Chondrocyte (in vitro differentiated cells): Measurements from ENCODE around the gene CLDN22. TPM values are rescaled to one million over a fixed set of nuclear protein-coding genes. Genes with fewer than 3 reads are reported as not detected.
"Not testable (repeated sequence)": the region's sequence is repeated elsewhere in the genome, so short reads cannot be mapped to it uniquely, and the experiment has no call there.

Experiments
- DNase-seq: peaks from one replicate; pipeline ENCODE4 v3.0.0; 2021; ENCODE audit warnings: mixed read lengths, low spot score
- H3K27ac Mint-ChIP-seq: one replicate; pipeline ENCODE4 v1.8.0; 2021; ENCODE audit warnings: mild to moderate bottlenecking, moderate library complexity, mixed read lengths; ENCODE audit not compliant: unreplicated experiment
- H3K27me3 Mint-ChIP-seq: 2 replicates; pipeline ENCODE4 v1.8.0; 2021; ENCODE audit warnings: low read depth, mixed read lengths
- H3K36me3 Mint-ChIP-seq: 2 replicates; pipeline ENCODE4 v1.8.0; 2021; ENCODE audit warnings: low read depth, mixed read lengths
- H3K4me1 Mint-ChIP-seq: 2 replicates; pipeline ENCODE4 v1.8.0; 2021; ENCODE audit warnings: low read depth, mild to moderate bottlenecking, mixed read lengths
- H3K4me3 Mint-ChIP-seq: one replicate; pipeline ENCODE4 v1.8.0; 2021; ENCODE audit warnings: mild to moderate bottlenecking, moderate library complexity, mixed read lengths; ENCODE audit not compliant: unreplicated experiment
- H3K9me3 Mint-ChIP-seq: 2 replicates; pipeline ENCODE4 v1.8.0; 2021; ENCODE audit warnings: low read depth, mixed read lengths
- total RNA-seq: library from RNA; stranded (reverse); gene quantifications from 3 replicates; pipeline ENCODE4 v1.2.1, GENCODE V29; 2021
- TF ChIP-seq, protein P1 (sequence below): fragments of 200-600 bp; sonication (generic); IDR thresholded peaks from 2 replicates; pipeline ENCODE4 v1.5.0; 2021; ENCODE audit warnings: antibody characterized with exemption, mild to moderate bottlenecking, moderate library complexity

The CLDN22 gene
- total RNA-seq, 1 donor from 2014 or later = not detected

GRCh38 chr4:183326853-183327252 is 6.8 kb upstream of the CLDN22 start:
- DNase-seq = no peak
- Mint-ChIP-seq H3K9me3 (peaks cover 13% of the 10 kb centered on the region), H3K4me1 (peaks cover 35% of the 10 kb centered on the region), H3K4me3 (no peak overlapping the region), H3K27ac (no peak overlapping the region), H3K36me3 (peaks cover 3% of the 10 kb centered on the region), H3K27me3 (no peaks in the 10 kb centered on the region)
- TF ChIP-seq, protein P1, sequence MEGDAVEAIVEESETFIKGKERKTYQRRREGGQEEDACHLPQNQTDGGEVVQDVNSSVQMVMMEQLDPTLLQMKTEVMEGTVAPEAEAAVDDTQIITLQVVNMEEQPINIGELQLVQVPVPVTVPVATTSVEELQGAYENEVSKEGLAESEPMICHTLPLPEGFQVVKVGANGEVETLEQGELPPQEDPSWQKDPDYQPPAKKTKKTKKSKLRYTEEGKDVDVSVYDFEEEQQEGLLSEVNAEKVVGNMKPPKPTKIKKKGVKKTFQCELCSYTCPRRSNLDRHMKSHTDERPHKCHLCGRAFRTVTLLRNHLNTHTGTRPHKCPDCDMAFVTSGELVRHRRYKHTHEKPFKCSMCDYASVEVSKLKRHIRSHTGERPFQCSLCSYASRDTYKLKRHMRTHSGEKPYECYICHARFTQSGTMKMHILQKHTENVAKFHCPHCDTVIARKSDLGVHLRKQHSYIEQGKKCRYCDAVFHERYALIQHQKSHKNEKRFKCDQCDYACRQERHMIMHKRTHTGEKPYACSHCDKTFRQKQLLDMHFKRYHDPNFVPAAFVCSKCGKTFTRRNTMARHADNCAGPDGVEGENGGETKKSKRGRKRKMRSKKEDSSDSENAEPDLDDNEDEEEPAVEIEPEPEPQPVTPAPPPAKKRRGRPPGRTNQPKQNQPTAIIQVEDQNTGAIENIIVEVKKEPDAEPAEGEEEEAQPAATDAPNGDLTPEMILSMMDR = no peak

- not testable (repeated sequence) for H3K27me3 Mint-ChIP-seq, H3K36me3 Mint-ChIP-seq, H3K4me3 Mint-ChIP-seq, DNase-seq, H3K27ac Mint-ChIP-seq
- Mint-ChIP-seq H3K9me3 (peaks cover 13% of the 10 kb centered on the region), H3K4me1 (peaks cover 35% of the 10 kb centered on the region)
These were observed 6.3 kb upstream of the CLDN22 start for GRCh38 chr4:183326387-183326786.

- peaks cover 10% of the 10 kb centered on the region for H3K9me3 Mint-ChIP-seq
- no peak for DNase-seq
- no peaks in the 10 kb centered on the region for H3K27me3 Mint-ChIP-seq
- no peak overlapping the region for H3K4me3 Mint-ChIP-seq
- no peak overlapping the region for H3K27ac Mint-ChIP-seq
- H3K36me3 Mint-ChIP-seq = peaks cover 3% of the 10 kb centered on the region
- TF ChIP-seq, protein P1 = no peak
- H3K4me1 Mint-ChIP-seq = peaks cover 26% of the 10 kb centered on the region
These were observed 4.5 kb upstream of the CLDN22 start for GRCh38 chr4:183324619-183325018.

DNA sequence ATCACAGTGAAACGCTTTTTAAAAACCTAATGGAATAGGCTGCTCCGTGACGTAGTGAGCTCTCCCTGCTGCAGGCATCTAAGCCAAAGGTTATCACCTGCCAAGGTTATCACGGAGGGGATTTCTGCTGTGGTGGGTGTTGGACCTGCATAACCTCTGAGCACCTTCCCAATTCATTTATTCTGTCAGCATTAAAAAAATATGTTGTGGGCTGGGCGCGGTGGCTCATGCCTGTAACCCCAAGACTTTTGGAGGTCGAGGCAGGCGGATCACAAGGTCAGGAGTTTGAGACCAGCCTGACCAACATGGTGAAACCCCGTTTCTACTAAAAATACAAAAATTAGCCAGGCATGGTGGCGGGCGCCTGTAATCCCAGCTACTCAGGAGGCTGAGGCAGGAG is 4.0 kb upstream of the CLDN22 start:
- H3K27ac Mint-ChIP-seq, DNase-seq, H3K27me3 Mint-ChIP-seq, H3K4me3 Mint-ChIP-seq, H3K36me3 Mint-ChIP-seq: not testable (repeated sequence)
- Mint-ChIP-seq H3K4me1 (peaks cover 21% of the 10 kb centered on the region), H3K9me3 (peaks cover 10% of the 10 kb centered on the region)

DNA sequence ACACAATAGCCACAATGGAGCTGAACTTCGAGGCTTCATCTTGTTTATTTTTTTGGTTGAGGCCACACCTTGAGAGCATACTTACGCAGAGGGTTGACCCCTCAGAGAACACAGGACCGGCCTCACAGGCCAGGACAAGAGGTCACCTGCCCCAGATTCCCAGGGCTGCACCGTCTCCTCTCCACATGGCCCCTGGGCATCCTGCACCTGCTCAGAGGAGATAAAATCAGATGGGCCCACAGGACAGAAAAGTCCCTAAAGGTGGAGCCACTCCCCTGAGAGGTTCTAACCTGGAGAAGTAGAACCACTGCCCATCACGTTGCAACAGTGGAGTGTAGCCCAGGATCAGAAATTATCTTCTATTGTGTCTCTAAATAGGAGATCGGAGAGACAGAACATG is 3.2 kb upstream of the CLDN22 start:
- no peak overlapping the region for H3K27ac Mint-ChIP-seq
- H3K9me3 Mint-ChIP-seq = peaks cover 10% of the 10 kb centered on the region
- no peaks in the 10 kb centered on the region for H3K27me3 Mint-ChIP-seq
- H3K4me3 Mint-ChIP-seq = no peak overlapping the region
- H3K4me1 Mint-ChIP-seq = peaks cover 13% of the 10 kb centered on the region
- TF ChIP-seq, protein P1 = no peak
- peaks cover 3% of the 10 kb centered on the region for H3K36me3 Mint-ChIP-seq
- no peak for DNase-seq

- Mint-ChIP-seq H3K27me3 (no peaks in the 10 kb centered on the region), H3K4me1 (peaks cover 8% of the 10 kb centered on the region)
- DNase-seq = no peak
These were observed 2.2 kb upstream of the CLDN22 start, which contains the start of gene CLDN24 for GRCh38 chr4:183322326-183322725. Gene CLDN24, minus strand, starts transcription at chr4:183322426. Its CDS starts 0 bp downstream, at chr4:183322426.

More at GRCh38 chr4:183322326-183322725, 2.2 kb upstream of the CLDN22 start, which contains the start of gene CLDN24:
- Mint-ChIP-seq H3K4me3 (no peak within 1 kb of the TSS), H3K27ac (no peak within 1 kb of the TSS), H3K36me3 (peaks cover 3% of the 10 kb centered on the region), H3K9me3 (peaks cover 10% of the 10 kb centered on the region)
- TF ChIP-seq, protein P1 = no peak
